Measurements from ENCODE around the gene TBX1.

Gene TBX1

DNA sequence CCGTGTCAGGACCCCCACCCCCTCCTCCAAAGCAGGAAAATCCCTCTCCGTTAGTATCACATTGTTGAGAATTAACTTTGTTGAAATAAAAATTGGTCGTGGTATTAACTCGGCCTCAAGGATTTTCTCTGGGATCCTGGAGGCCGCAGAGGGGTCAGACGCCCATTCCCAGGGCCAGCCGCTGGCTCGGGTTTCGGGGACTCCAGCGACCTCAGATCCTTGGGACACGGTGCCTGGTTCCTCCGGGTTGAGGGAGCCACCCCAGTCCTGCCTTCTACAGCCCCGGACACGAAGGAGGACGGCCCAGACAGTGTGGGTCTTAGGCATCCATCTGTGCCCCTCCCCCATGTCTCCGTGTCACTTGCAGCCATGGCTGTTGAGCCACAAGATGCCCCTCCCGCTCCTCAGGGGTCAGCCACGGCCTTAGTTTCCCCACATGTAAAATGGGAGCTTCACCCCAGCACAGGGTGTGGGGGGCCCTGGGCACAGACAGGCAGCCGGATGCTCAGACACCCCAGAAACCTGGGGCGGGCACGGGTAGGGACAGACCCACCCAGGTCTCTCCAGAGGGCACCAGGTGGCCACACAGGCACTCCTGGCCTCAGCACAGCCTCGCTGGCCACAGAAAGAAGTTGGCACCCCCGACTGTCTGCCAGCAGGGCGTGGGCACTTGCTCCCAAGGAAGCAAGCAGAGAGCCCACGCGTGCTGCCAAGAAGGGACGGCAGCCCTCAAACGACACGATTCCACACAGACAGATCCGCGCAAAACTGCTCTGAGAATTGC lies 21.7 kb upstream of the TBX1 start:
- no peak for DNase-seq

GRCh38 chr22:19739448-19739895 lies 21.1 kb upstream of the TBX1 start:
- no peak for DNase-seq

DNA sequence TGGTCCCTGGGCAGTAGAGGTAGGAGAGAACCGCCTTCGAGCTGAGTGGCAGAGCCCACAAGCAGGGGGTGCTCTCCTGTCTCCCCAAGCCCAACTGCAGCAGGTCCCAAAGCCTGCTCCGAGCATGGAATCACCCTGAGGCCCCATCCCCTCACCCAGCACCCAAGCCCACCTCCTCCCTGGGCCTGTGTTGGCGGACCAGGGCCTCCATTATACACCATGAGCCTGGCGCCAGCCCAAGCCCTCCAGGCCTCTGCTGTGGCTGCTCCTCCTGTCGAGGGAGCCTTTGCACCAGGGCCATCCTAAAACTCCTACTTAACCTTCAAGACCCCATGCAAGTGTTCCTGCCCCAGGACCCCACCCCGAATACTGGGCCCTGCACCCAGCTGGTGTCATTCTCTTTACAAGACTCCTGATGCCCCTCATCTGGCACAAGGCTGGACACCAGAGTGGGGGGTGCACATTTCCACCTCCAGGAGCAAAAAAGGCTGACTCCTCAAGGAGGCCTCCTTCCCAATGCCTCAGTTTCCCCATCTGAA lies 20.6 kb upstream of the TBX1 start:
- no peak for DNase-seq

DNA sequence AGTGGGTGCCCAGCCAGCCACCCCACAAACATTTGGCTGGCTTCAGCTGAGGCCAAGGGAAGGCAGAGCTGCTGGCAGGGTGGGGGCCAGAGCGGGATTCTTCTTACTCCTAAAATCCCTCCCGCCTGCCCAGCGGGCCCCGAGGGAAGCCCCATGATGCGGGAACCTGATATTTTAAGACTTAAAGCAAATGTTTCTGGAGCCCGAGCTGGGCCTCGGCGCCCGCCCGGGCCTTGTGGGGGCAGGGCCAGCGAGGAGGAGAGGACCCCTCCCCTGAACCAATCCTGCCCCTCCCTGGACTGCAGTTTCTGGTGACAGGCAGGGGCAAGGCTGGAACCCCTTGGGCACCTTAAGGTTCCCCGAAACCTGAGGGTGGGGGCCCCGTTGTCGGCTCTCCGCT lies 20.0 kb upstream of the TBX1 start:
- DNase-seq, result no peak

DNA sequence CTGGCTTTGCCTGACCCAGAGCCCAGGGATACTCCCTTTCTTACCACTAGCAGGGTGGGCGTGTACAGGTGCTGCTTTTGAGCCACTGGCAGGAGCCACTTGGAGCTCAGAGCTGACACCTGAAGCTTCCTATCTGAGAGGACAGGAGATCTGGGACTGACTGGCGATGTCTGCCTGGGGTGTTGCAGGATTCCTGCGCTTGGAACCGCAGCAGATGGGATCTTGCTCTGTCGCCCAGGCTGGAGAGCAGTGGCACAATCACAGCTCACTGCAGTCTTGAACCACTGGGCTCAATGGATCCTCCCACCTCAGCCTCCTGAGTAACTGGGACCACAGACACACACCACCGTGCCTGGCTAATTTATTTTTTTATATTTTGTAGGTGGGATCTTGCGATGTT lies 19.5 kb upstream of the TBX1 start:
- no peak for DNase-seq

DNA sequence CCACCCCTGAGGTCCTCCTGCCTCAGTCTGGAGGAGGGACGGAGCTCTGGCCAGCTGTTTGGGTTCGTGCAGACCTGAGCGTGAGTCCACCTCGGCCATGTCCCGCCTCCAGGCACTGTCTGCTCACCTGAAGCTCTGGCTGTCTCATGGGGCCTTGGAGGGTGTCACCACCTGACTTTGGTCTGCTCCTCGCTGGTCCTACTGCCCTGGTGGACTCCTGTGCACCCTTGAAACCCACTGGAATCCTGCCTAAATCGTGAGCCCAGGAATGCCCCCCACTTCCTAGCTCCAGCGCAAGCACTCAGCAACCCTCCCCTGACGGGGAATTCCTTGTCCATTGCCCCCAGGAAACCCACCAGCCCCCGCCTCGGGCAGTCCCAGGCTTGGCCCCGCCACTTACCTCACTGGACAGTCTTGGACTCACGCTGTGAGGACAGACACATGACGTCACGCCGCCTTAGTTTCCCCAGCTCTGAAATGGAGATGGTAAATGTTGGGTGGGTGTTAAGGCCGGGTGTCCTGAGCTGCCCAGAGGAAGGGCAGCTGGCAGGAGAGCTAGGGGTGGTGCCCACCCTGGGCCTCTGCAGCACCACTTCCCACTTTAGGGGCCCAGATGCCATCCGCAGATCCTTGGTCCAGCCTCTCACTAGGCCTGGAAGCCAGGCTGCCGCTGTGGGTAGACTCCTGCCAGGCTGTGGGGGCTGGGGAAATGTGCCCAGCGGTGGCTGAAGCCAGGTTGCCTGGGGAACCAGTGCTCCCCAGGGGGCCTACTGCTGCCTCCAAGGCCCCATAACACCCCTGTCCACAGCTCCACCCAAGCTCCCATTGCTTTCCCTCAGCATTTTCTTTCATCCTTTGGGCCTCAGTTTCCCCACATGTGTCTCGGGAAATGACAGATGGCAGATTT lies 18.2 kb upstream of the TBX1 start:
- no peak for DNase-seq

DNA sequence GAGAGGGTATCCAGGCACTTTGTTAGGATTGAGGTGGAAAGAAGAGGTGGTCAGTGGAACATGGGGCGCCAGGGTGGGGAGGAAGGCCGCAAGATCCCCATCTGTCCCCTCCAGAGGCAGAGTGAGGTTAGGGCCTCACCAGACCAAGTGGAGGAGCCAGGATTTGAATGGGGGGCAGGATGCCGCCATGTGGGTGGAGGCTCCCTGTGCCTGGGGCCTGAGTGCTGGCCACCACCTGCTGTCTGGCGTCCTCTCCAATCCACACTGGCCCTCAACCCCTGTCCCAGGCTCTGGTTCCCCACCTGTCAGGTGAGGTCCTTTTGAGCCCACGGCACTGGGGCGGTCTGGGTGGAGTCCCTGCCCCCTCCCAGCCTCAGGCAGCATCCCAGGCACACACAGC lies 17.5 kb upstream of the TBX1 start:
- DNase-seq, result no peak

DNA sequence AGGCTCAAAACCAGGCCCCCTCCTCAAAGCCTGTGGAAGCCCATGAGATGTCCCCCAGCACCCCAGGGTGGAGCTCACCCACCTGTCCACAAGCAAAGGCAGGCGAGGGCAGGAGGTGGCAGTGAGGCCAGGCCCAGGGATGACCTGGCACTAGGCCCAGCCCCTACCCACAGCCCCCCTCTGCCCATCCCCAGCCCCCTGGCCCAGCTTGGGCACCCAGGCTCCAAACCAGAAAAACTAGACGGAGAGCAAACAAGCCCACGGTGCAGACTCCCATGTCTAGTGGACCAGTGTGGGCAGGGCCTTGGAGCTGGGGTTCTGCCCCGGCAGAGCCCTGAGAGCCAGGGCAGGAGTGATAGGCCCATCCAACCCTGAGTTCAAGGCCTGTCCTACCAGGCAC lies 16.9 kb upstream of the TBX1 start:
- no peak for DNase-seq

DNA sequence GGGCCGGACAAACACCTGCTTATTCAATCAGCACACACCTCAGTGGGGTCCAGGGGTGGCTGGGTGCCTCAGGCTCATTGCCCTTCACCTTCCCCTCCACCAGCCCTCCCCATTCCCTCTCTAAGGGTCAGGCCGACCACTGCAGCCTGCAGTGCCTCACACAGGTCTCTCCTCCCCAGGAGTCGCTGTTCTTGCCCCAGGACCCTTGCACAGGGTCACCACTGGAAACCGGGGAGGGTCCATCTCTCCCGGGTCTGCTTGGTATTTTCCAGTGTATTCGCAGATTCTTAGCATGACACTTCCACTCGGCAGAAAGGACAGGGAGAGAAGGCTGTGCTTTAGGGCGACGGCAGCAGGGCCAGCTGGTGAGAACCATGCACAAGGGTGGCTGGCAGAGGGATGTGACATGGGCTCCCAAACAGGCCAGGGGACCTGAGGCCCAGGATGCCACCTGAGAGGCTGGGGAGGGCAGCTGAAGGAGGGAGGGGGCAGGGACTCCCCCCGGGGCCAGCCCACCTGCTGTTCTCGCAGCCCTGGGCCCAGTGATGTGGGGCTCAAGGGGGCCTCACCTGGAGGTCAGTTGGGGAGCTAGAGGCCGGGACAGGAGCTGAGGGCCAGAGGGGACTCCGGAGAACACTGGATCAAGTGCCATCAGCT lies 16.1 kb upstream of the TBX1 start:
- no peak for DNase-seq

- no peak for DNase-seq
Observed at GRCh38 chr22:19745155-19746101, 15.2 kb upstream of the TBX1 start.

DNA sequence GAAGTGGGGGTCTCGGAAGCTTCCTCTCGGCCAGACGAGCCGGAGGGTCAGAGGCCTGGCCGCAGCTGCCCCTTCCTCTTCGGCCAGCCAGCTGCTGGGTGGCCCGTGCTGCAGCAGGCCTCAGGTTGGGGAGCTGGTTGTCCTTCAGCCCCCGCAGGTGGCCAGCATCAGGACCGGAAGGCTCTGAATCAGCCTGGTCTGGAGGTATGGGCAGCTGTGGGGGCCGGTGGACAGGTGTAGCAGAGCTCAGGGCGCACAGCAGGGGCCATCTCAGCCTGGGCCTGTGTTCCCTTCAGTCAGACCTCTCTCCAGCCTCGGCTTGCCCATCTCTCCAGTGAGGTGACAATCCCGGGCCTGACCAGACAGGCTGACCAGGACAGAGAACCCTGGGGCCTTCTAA lies 13.9 kb upstream of the TBX1 start:
- DNase-seq, result no peak

GRCh38 chr22:19747551-19747950 lies 13.0 kb upstream of the TBX1 start:
- DNase-seq, result no peak

- DNase-seq, result no peak
Observed at GRCh38 chr22:19748139-19748538, 12.4 kb upstream of the TBX1 start.

GRCh38 chr22:19748991-19749664 lies 11.4 kb upstream of the TBX1 start:
- DNase-seq, result no peak

DNA sequence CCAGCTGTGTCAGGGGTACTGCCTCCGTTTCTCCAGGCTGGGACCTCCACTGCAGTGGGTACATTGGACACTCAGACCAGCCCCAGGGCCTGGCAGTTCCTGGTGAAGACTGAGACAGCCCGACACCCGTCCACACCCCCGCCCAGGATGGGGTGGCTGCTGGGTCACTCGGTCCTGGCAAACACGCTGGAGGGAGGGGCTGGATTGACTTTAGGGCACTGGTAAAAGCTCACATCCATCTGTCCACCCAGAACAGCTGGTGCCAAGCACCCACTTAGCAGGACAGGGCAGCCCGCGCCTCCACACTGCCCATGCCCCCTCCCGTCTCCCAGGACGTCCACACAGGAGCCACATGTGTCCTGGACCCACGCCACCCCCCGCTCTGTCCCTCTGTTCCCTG lies 10.7 kb upstream of the TBX1 start:
- no peak for DNase-seq

DNA sequence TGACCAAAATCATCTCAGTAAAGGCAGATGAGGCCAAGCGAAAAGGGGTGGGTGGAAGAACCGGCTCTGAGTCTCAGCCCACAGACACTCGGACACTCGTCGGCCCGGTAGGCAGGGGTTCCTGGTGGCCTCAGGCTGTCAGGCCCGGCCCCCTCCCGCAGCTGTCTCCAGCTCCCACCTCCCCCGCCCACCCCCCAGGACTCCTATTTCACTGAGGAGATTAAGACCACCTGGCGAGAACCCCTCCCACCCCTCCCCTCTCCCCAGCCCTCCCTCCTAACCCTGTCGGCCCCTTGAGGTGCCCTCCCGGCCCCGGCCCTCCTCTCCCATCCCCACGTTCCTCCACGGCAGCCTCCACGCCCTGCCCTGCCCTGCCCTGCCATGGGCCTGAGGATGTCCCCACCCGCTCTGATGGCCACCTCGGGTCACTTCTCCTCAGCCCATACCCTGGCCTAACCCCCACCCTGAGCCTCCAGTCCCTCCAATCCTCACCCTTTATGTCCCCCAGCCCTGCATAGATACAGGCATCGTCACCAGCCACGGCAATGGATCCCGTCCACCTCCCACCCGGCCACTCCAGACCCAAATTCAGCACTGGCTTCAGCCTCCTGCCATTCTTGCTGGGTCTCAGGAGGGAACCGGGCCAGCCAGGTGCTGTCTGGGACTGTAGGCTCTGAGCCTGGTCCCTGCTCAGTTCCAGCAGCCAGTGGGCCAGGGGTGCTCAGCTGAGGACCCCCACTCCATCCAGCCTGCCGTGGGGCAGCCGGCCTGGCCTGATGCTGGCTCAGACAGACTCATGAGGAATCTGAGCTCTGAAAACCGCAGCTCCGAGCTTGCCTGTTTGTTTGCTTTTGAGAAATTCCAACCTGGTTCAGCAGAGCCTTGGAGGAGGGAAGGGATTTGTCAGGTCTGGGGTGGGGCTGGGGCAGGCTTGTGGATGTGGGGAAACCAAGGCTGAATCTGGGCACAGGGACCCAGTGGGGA lies 9.8 kb upstream of the TBX1 start:
- DNase-seq, result no peak

GRCh38 chr22:19751497-19752245 lies 8.9 kb upstream of the TBX1 start:
- DNase-seq, result no peak

- DNase-seq, result no peak
Observed at GRCh38 chr22:19753090-19753842, 7.3 kb upstream of the TBX1 start.
